CD4-positive, alpha-beta memory T cell (primary cell): ENCODE data around the gene TOX3. TPM values are rescaled to one million over a fixed set of nuclear protein-coding genes. Genes with fewer than 3 reads are reported as not detected.

Source experiments
- CTCF ChIA-PET: fragments of 350-600 bp; sonication (Branson Sonifier 250); formaldehyde crosslinking; loops from one replicate; lab custom pipeline; 2021; ENCODE audit warnings: inconsistent platforms; ENCODE audit not compliant: partially characterized antibody; lab: Charles Lee
- POLR2A ChIA-PET: fragments of 350-600 bp; sonication (Branson Sonifier 250); formaldehyde crosslinking; loops from one replicate; lab custom pipeline; 2021; ENCODE audit not compliant: partially characterized antibody; lab: Charles Lee
- DNase-seq, 5 donors: peaks; one replicate each; pipeline versions ENCODE4 v3.0.0 to v3.0.0-alpha.2; 2020 to 2022; ENCODE audit warnings: mixed read lengths in 1 of 5
- H3K27ac ChIP-seq: one replicate; pipeline ENCODE4 v1.7.0; 2013; ENCODE audit warnings: low read depth, low read length
- H3K27me3 ChIP-seq: 2 replicates; pipeline ENCODE4 v1.7.0; 2013; ENCODE audit warnings: mild to moderate bottlenecking, low read length, moderate library complexity; ENCODE audit not compliant: insufficient read depth
- H3K36me3 ChIP-seq: 2 replicates; pipeline ENCODE4 v1.7.0; 2013; ENCODE audit warnings: mild to moderate bottlenecking, low read length, moderate library complexity; ENCODE audit not compliant: insufficient read depth
- H3K4me1 ChIP-seq: 2 replicates; pipeline ENCODE4 v1.7.0; 2013; ENCODE audit warnings: mild to moderate bottlenecking, low read length, moderate library complexity; ENCODE audit not compliant: insufficient read depth
- H3K4me3 ChIP-seq, 2 donors: one replicate each; pipeline ENCODE4 v1.7.0; 2013; ENCODE audit warnings: low read length in 2 of 2, mild to moderate bottlenecking in 1 of 2
- H3K9me3 ChIP-seq, 2 donors: one replicate each; pipeline ENCODE4 v1.7.0; 2013; ENCODE audit warnings: low read length in 2 of 2, control low read depth in 1 of 2; ENCODE audit not compliant: control insufficient read depth in 1 of 2
- H3K27ac Mint-ChIP-seq, 7 donors: one replicate each; pipeline ENCODE4 v1.8.0; 2020 to 2021; ENCODE audit warnings: mixed read lengths in 7 of 7, mild to moderate bottlenecking in 6 of 7, inconsistent platforms in 3 of 7, moderate library complexity in 3 of 7
- H3K27me3 Mint-ChIP-seq, 2 donors: one replicate each; pipeline ENCODE4 v1.8.0; 2020 to 2021; ENCODE audit warnings: mixed read lengths in 2 of 2
- H3K36me3 Mint-ChIP-seq, 2 donors: one replicate each; pipeline ENCODE4 v1.8.0; 2020 to 2021; ENCODE audit warnings: mixed read lengths in 2 of 2, inconsistent platforms in 1 of 2, mild to moderate bottlenecking in 1 of 2
- H3K4me1 Mint-ChIP-seq, 4 donors: one replicate each; pipeline ENCODE4 v1.8.0; 2020 to 2021; ENCODE audit warnings: mixed read lengths in 4 of 4, mild to moderate bottlenecking in 1 of 4
- H3K4me3 Mint-ChIP-seq, 8 donors: one replicate each; pipeline ENCODE4 v1.8.0; 2020 to 2021; ENCODE audit warnings: mixed read lengths in 8 of 8, mild to moderate bottlenecking in 7 of 8, moderate library complexity in 6 of 8, inconsistent platforms in 3 of 8
- H3K9me3 Mint-ChIP-seq, 8 donors: one replicate each; pipeline ENCODE4 v1.8.0; 2020 to 2021; ENCODE audit warnings: mixed read lengths in 8 of 8, mild to moderate bottlenecking in 5 of 8, inconsistent platforms in 3 of 8, moderate library complexity in 1 of 8
- intact Hi-C: fragments of 100-400 bp; cut with micrococcal nuclease; formaldehyde crosslinking; loops from one replicate; pipeline ENCODE4 v1.15.1; 2023
- polyA plus RNA-seq, 2 donors: library from polyadenylated mRNA; unstranded; fragments of 300-500 nt; fragmentation: Illumina TruSeq; gene quantifications; one replicate each; pipeline ENCODE4 v1.2.3, GENCODE V29; 2021
- total RNA-seq, 2 experiments: library from RNA; stranded (reverse); gene quantifications; one replicate each; pipeline ENCODE4 v1.2.3, GENCODE V29; 2021

The TOX3 gene
- total and polyA plus RNA-seq, 4 experiments from 2014 or later, result 0.13 TPM; not detected in 3

- Histone ChIP-seq H3K4me3 (no peak overlapping the region), H3K27ac (no peak overlapping the region), H3K27me3 (no peaks in the 10 kb centered on the region), H3K9me3 (no peaks in the 10 kb centered on the region), H3K4me1 (no peaks in the 10 kb centered on the region), H3K36me3 (no peaks in the 10 kb centered on the region)
- Mint-ChIP-seq H3K36me3 (no peaks in the 10 kb centered on the region), H3K27me3 (no peaks in the 10 kb centered on the region), H3K4me3 (no peak overlapping the region), H3K27ac (no peak overlapping the region), H3K9me3 (peaks cover 0 to 13% (median 2%) of the 10 kb centered on the region in 8 donors), H3K4me1 (no peaks in the 10 kb centered on the region)
- ChIA-PET CTCF (interaction anchor here (1.1 kb wide), 1 partner anchor 11 kb away, joined by 4 read pairs; no protein-coding TSS in a partner anchor), POLR2A (no interaction called here)
- intact Hi-C loops, result no loop called here
- no peak for DNase-seq
Measured at GRCh38 chr16:52581530-52581929, 34.6 kb upstream of the TOX3 start.

- DNase-seq, result no peak
- H3K36me3 Mint-ChIP-seq, result no peaks in the 10 kb centered on the region
- Histone ChIP-seq H3K4me3 (no peak overlapping the region), H3K27me3 (no peaks in the 10 kb centered on the region), H3K4me1 (no peaks in the 10 kb centered on the region), H3K27ac (no peak overlapping the region), H3K9me3 (no peaks in the 10 kb centered on the region), H3K36me3 (no peaks in the 10 kb centered on the region)
- CTCF ChIA-PET, result no interaction called here
- no peak overlapping the region for H3K27ac Mint-ChIP-seq
- POLR2A ChIA-PET, result no interaction called here
- H3K9me3 Mint-ChIP-seq, result peaks cover 0 to 13% (median 0%) of the 10 kb centered on the region in 8 donors
- intact Hi-C loops, result no loop called here
- H3K4me1 Mint-ChIP-seq, result no peaks in the 10 kb centered on the region
- no peaks in the 10 kb centered on the region for H3K27me3 Mint-ChIP-seq
- H3K4me3 Mint-ChIP-seq, result no peak overlapping the region
Measured at GRCh38 chr16:52580488-52580887, 33.5 kb upstream of the TOX3 start.

- no peak overlapping the region for H3K27ac ChIP-seq
- ChIA-PET CTCF (no interaction called here), POLR2A (no interaction called here)
- Mint-ChIP-seq H3K9me3 (peaks cover 0 to 13% (median 0%) of the 10 kb centered on the region in 8 donors), H3K27ac (no peak overlapping the region), H3K4me3 (no peak overlapping the region), H3K27me3 (no peaks in the 10 kb centered on the region), H3K36me3 (no peaks in the 10 kb centered on the region), H3K4me1 (no peaks in the 10 kb centered on the region)
- intact Hi-C loops, result no loop called here
- no peaks in the 10 kb centered on the region for H3K9me3 ChIP-seq
- no peaks in the 10 kb centered on the region for H3K36me3 ChIP-seq
- no peaks in the 10 kb centered on the region for H3K4me1 ChIP-seq
- no peak overlapping the region for H3K4me3 ChIP-seq
- H3K27me3 ChIP-seq, result no peaks in the 10 kb centered on the region
- no peak for DNase-seq
Measured at GRCh38 chr16:52578829-52579498, 32.0 kb upstream of the TOX3 start.

DNA sequence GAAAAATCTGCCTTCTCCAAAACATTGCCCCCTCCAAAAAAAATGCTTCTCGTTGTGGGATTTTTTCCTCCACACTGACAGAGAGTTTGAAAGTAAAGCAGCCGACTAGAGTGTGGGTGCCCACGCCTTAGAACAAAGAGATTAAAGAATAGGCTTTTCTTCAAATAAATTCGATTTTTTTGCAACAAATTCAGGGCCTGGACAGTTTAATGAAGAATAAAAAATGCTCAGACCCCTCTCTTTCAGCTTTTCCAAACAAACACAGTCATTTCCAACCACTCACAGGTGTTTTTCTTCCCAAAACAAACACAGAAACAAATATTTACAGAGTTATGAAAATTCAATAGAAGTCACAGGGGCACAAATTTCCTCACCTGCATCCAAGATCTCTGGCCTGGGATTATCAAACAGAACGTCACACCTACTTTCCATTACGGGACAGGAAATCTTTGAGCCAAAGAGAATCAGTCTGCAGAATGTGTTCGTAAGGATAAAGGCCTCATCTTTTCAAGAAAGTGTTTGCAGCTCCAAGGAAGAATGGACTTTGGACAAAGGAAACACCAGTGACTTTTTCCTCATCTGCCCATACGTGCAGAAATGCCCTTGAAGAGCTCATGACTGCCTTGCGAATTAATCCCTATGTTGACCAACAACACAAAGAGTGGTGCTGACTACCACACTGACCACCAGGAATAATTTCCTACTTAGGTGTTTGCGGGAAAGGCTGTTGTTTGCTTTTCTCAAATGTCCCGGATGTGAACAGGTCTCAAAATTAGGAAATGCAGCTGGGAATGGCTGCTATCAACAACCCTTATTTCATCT lies 31.3 kb upstream of the TOX3 start:
- Mint-ChIP-seq H3K27me3 (no peaks in the 10 kb centered on the region), H3K36me3 (no peaks in the 10 kb centered on the region), H3K9me3 (peaks cover 0 to 13% (median under 1%) of the 10 kb centered on the region in 8 donors), H3K4me1 (no peaks in the 10 kb centered on the region), H3K4me3 (no peak overlapping the region), H3K27ac (no peak overlapping the region)
- Histone ChIP-seq H3K4me3 (no peak overlapping the region), H3K4me1 (no peaks in the 10 kb centered on the region), H3K27ac (no peak overlapping the region), H3K9me3 (no peaks in the 10 kb centered on the region), H3K36me3 (no peaks in the 10 kb centered on the region), H3K27me3 (no peaks in the 10 kb centered on the region)
- ChIA-PET CTCF (no interaction called here), POLR2A (no interaction called here)
- intact Hi-C loops, result no loop called here
- no peak for DNase-seq

DNA sequence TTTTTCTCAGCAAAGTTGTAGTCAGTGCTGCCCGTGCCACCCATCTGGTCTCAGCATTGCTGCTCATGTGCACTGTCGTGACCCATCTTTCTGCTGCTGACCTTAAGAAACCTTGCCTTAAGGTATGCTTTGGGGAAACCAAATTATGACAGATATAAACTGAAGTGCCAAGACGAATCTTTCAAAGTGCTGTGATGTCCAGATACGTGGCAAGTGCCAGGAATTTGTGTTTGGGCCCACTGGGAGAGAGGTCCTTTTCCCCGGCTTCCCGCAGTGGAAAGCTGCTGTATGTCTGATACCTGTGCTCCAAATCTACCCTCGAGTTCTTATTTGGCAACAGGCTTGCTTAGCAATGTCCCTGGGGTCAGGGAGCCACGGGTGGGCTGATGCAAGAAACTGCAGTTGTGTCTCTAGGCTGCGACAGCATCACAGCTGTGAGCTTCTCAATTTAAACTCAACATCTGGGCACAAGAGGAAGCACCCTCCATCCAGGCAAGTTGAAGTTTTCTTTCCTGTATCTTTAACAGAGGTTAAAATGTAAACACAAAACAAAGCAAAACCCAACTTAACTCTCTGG lies 30.3 kb upstream of the TOX3 start:
- no peaks in the 10 kb centered on the region for H3K4me1 ChIP-seq
- H3K36me3 Mint-ChIP-seq, result no peaks in the 10 kb centered on the region
- intact Hi-C loops, result no loop called here
- H3K27me3 ChIP-seq, result no peaks in the 10 kb centered on the region
- no peak overlapping the region for H3K27ac Mint-ChIP-seq
- H3K4me3 Mint-ChIP-seq, result no peak overlapping the region
- ChIA-PET POLR2A (no interaction called here), CTCF (no interaction called here)
- no peaks in the 10 kb centered on the region for H3K4me1 Mint-ChIP-seq
- peaks cover 0 to 13% (median under 1%) of the 10 kb centered on the region in 8 donors for H3K9me3 Mint-ChIP-seq
- no peak for DNase-seq
- no peak overlapping the region for H3K4me3 ChIP-seq
- no peaks in the 10 kb centered on the region for H3K9me3 ChIP-seq
- no peaks in the 10 kb centered on the region for H3K27me3 Mint-ChIP-seq
- no peak overlapping the region for H3K27ac ChIP-seq
- H3K36me3 ChIP-seq, result no peaks in the 10 kb centered on the region

DNA sequence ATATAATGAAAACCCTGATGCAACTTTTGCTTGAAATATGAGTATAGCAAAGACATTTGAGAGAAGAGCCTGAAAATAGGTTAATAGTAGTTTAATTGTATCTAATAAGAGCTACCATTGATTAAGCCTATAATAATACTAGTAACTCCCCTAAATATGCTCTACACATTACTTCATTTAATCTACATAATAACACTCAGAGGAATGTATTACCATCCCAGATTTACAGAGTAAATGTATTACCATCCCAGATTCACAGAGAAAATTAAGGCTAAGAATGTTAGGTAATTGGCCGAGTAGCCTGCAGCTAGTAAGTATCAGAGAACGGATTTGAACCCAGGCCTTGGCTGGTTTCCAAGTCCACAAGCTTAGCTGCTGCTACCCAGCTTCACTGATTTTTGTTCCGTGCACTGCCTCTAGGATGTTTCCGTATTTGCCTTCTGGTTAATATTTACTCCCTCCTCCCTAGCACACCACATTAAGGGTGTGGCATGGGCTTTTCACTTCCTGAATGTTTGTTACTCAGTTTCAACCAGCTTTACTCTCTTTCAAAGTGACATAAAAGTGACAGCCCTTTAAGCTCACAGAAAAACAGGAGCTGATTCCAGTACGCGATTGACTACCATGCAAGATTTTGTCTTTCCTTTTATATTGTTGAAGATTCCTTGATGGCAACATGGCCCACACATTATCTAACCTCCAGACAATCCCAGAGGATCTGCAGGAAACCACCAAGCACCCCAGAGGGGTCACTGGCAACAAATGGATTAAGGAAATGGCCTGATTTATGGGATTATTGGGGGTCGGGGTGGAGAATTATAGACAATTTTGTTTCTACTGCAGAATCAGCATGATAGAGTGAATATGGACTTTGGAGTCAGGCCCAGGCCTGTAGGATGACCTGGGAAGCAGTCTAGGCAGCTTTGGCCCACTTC lies 26.7 kb upstream of the TOX3 start:
- Histone ChIP-seq H3K4me3 (no peak overlapping the region), H3K4me1 (no peaks in the 10 kb centered on the region), H3K36me3 (no peaks in the 10 kb centered on the region), H3K27ac (no peak overlapping the region), H3K27me3 (no peaks in the 10 kb centered on the region), H3K9me3 (no peaks in the 10 kb centered on the region)
- DNase-seq, result no peak
- ChIA-PET CTCF (no interaction called here), POLR2A (no interaction called here)
- Mint-ChIP-seq H3K9me3 (peaks cover 0 to 4% (median 1%) of the 10 kb centered on the region in 8 donors), H3K27ac (no peak overlapping the region), H3K4me3 (no peak overlapping the region), H3K36me3 (no peaks in the 10 kb centered on the region), H3K27me3 (no peaks in the 10 kb centered on the region), H3K4me1 (no peaks in the 10 kb centered on the region)
- intact Hi-C loops, result no loop called here
